GM21367 (cell line): ENCODE results near the gene RAB3GAP2.
"Not testable (repeated sequence)": the region's sequence is repeated elsewhere in the genome, so short reads cannot be mapped to it uniquely, and the experiment has no call there.

Experiments used
- ATAC-seq: cut with Tn5 transposase; IDR thresholded peaks from one replicate; pipeline ENCODE4 v1.9.1; 2021; ENCODE audit not compliant: unreplicated experiment

RAB3GAP2 gene

GRCh38 chr1:220243947-220244346 is 28.3 kb downstream of the RAB3GAP2 start:
- no peak for ATAC-seq

- ATAC-seq, result no peak
Measured at GRCh38 chr1:220241072-220241663, 31.1 kb downstream of the RAB3GAP2 start.

GRCh38 chr1:220239966-220240365 is 32.3 kb downstream of the RAB3GAP2 start:
- ATAC-seq, result no peak

- no peak for ATAC-seq
Measured at GRCh38 chr1:220239213-220239612, 33.0 kb downstream of the RAB3GAP2 start.

- ATAC-seq, result not testable (repeated sequence)
Measured at GRCh38 chr1:220236278-220236677, 36.0 kb downstream of the RAB3GAP2 start.

- no peak for ATAC-seq
Measured at GRCh38 chr1:220235462-220235861, 36.8 kb downstream of the RAB3GAP2 start.

- ATAC-seq, result no peak
Measured at GRCh38 chr1:220233927-220234326, 38.3 kb downstream of the RAB3GAP2 start.

- no peak for ATAC-seq
Measured at GRCh38 chr1:220229771-220230170, 42.5 kb downstream of the RAB3GAP2 start.

- ATAC-seq, result no peak
Measured at GRCh38 chr1:220227393-220227792, 44.9 kb downstream of the RAB3GAP2 start.

- ATAC-seq, result no peak
Measured at GRCh38 chr1:220226752-220227151, 45.5 kb downstream of the RAB3GAP2 start.

GRCh38 chr1:220225957-220226356 is 46.3 kb downstream of the RAB3GAP2 start:
- no peak for ATAC-seq

- no peak for ATAC-seq
Measured at GRCh38 chr1:220224611-220225124, 47.6 kb downstream of the RAB3GAP2 start.

GRCh38 chr1:220224033-220224432 is 48.2 kb downstream of the RAB3GAP2 start:
- no peak for ATAC-seq

GRCh38 chr1:220222939-220223338 is 49.3 kb downstream of the RAB3GAP2 start:
- ATAC-seq, result no peak

- ATAC-seq, result no peak
Measured at GRCh38 chr1:220221670-220222069, 50.6 kb downstream of the RAB3GAP2 start.

- no peak for ATAC-seq
Measured at GRCh38 chr1:220221269-220221668, 51.0 kb downstream of the RAB3GAP2 start.

GRCh38 chr1:220220699-220221040 is 51.6 kb downstream of the RAB3GAP2 start:
- not testable (repeated sequence) for ATAC-seq

- ATAC-seq, result peak; percentile 41
Measured at GRCh38 chr1:220219865-220220698, 52.2 kb downstream of the RAB3GAP2 start.

GRCh38 chr1:220219136-220219442 is 53.2 kb downstream of the RAB3GAP2 start:
- ATAC-seq, result no peak

- ATAC-seq, result peak; percentile 40
Measured at GRCh38 chr1:220218397-220219135, 53.7 kb downstream of the RAB3GAP2 start.

- ATAC-seq, result no peak
Measured at GRCh38 chr1:220217383-220217988, 54.8 kb downstream of the RAB3GAP2 start.
